WI38 (cell line): ENCODE results near the gene KANSL1L.

Experiments
- H3K4me3 ChIP-seq: 2 replicates; pipeline ENCODE4 v1.5.1; 2011; ENCODE audit warnings: low read depth, mild to moderate bottlenecking, control low read depth, low read length
- CTCF ChIP-seq: IDR thresholded peaks from 2 replicates; pipeline ENCODE4 v1.5.1; 2012; ENCODE audit warnings: low read depth, mild to moderate bottlenecking, control low read depth, low read length

KANSL1L gene

GRCh38 chr2:210094787-210095186, 76.4 kb downstream of the KANSL1L start:
- H3K4me3 ChIP-seq = no peak overlapping the region
- no peak for TF ChIP-seq CTCF

GRCh38 chr2:210092791-210093190, 78.4 kb downstream of the KANSL1L start:
- TF ChIP-seq CTCF = no peak
- H3K4me3 ChIP-seq = no peak overlapping the region

- TF ChIP-seq CTCF = no peak
- no peak overlapping the region for H3K4me3 ChIP-seq
Measured at GRCh38 chr2:210086930-210087329, 84.3 kb downstream of the KANSL1L start.

GRCh38 chr2:210086292-210086691, 84.9 kb downstream of the KANSL1L start:
- no peak for TF ChIP-seq CTCF

GRCh38 chr2:210072922-210073509, 98.2 kb downstream of the KANSL1L start:
- TF ChIP-seq CTCF = peak; percentile 51; the same call in 1 of the 2 replicates
- H3K4me3 ChIP-seq = no peak overlapping the region

More at GRCh38 chr2:210086292-210086691, 84.9 kb downstream of the KANSL1L start:
- H3K4me3 ChIP-seq = no peak overlapping the region

GRCh38 chr2:210072493-210072892, 98.7 kb downstream of the KANSL1L start:
- no peak overlapping the region for H3K4me3 ChIP-seq
- no peak for TF ChIP-seq CTCF

- TF ChIP-seq CTCF = no peak
- H3K4me3 ChIP-seq = no peak overlapping the region
Measured at GRCh38 chr2:210063306-210063705, 107.9 kb downstream of the KANSL1L start.
